CD4-positive, alpha-beta T cell treated with Interleukin-17A for 1 hour (primary cell): Measurements from ENCODE around the gene ACTL9.
"Not testable (repeated sequence)": the region's sequence is repeated elsewhere in the genome, so short reads cannot be mapped to it uniquely, and the experiment has no call there.

Source experiments
- DNase-seq: peaks from one replicate; pipeline ENCODE4 v3.0.0-alpha.2; 2020

ACTL9 gene

DNA sequence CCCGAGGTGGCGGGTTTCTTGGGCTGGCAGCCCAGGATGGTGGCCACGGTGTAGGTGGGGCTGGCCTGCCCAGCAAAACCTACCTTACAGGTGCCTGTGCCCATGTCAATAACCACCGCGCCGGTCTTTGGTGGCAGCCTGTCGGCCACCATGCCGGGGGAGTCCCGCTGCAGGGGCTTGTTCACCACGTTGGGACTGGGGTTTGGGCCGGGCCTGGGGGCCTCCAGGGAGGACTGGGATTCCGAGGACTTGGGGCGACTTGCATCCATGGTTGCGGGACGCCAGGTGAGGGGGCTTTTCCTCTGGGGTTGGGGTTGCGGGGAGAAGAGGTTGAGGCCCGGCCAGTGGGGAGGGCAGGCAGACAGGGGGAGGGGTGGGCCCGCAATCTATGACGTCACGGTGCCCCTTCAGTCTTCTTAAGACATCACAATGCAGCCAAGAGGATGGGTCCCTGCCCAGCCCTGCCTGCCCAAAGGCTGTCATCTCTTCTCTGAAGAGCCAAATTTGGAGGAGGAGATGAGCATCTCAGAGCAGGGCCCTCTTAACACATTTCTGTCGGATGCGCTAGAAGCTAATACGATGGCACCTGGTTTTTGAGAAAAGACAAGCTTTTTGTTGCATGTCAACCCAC, at the start of gene ACTL9:
TSS of gene ACTL9 (minus strand) at position 363 of the 631 bp plus-strand sequence. CDS start at position 269, 94 bp downstream.
- no peak for DNase-seq

- not testable (repeated sequence) for DNase-seq
Measured at GRCh38 chr19:8739291-8740065, 40.9 kb upstream of the ACTL9 start.

GRCh38 chr19:8738377-8738776, 39.8 kb upstream of the ACTL9 start:
- DNase-seq: no peak

DNA sequence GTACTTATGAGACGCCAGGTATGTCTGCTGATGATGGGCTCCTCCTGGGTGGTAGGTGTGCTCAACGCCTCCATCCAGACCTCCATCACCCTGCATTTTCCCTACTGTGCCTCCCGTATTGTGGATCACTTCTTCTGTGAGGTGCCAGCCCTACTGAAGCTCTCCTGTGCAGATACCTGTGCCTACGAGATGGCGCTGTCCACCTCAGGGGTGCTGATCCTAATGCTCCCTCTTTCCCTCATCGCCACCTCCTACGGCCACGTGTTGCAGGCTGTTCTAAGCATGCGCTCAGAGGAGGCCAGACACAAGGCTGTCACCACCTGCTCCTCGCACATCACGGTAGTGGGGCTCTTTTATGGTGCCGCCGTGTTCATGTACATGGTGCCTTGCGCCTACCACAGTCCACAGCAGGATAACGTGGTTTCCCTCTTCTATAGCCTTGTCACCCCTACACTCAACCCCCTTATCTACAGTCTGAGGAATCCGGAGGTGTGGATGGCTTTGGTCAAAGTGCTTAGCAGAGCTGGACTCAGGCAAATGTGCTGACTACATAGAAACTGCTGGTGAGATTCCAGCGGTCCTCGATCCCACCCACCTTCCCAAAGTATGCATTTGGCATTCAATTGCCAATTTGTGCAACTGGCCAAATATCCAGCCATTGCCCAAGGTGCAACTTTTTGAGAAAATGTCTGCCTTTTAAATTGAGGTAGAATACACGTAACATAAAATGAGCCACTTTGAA, 33.0 kb upstream of the ACTL9 start:
- no peak for DNase-seq

DNA sequence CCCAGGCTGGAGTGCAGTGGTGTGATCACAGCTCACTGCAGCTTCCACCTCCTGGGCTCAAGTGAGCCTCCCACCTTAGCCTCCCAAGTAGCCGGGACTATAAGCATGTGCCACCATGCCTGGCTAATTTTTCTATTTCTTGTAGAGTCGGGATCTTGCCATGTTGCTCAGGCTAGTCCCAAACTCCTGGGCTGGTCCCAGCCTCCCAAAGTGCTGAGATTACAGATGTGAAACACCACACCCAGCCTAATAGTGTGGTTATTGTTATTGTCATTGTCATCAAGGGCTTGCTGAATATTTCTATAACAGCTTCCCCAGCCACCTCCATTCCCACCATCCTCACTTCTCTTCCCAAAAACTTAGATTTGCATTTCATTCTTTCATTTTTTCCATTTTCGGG, 25.7 kb upstream of the ACTL9 start:
- no peak for DNase-seq

DNA sequence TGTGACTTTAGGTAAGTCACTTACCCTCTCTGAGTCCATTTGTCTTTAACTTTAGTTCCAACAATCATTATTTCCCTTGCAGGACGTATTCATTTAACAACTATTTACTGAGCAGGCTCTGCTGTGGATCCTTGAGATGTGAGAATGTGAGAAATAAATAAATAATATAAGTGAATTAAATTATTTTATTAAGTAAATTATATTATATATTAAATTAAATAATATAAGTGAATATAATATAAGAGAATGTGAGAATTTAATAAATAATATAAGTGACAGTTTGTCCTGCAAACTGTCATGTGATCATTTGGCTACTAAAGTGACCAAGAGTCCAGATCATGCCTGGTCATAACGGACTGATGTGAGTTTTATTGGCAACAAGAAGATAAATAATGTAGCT, 23.4 kb upstream of the ACTL9 start:
- DNase-seq: no peak

DNA sequence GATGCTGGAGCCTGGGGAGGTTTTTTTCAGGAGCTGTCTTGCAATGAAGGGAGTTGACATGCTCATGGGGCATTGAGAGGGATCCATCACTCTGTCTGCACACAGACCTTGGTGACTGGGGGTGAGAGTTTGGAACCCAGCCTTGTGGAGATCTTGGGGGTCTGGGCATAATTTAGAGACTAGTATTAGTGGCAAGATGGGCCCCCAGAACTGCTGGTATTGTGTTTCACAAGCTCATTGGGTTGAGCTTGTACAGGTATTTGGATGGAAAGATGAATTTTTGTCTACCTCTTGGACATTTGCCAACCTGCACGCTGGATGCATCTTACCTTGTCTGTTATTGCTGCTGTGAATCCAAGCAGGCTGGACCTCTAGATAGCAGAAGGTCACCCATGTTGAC, 22.7 kb upstream of the ACTL9 start, which contains the start of gene OR2Z1:
TSS of gene OR2Z1 (plus strand) at position 301 of the 400 bp plus-strand sequence. CDS start 9,395 bp downstream, outside the sequence.
- no peak for DNase-seq

- DNase-seq: not testable (repeated sequence)
Measured at GRCh38 chr19:8710337-8710736, 11.7 kb upstream of the ACTL9 start.

GRCh38 chr19:8705742-8706141, 7.1 kb upstream of the ACTL9 start:
- DNase-seq: peak; percentile 19

DNA sequence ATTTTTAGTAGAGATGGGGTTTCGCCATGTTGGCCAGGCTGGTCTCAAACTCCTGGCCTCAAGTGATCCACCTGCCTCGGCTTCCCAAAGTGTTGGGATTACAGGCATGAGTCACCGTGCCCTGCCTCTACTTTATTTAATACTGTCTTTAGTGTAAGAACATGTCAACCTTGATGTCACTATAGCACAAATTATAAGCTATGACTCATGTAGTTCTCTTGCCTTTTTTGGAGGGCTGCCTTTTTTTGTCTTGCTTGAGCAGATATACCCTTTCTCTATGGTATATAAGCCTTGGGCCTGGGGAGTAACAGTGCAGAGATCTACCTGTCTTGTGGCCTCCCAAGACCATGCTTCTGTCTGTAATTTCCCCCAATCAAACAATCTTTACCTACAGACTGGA, 6.7 kb upstream of the ACTL9 start:
- DNase-seq: peak; percentile 6

DNA sequence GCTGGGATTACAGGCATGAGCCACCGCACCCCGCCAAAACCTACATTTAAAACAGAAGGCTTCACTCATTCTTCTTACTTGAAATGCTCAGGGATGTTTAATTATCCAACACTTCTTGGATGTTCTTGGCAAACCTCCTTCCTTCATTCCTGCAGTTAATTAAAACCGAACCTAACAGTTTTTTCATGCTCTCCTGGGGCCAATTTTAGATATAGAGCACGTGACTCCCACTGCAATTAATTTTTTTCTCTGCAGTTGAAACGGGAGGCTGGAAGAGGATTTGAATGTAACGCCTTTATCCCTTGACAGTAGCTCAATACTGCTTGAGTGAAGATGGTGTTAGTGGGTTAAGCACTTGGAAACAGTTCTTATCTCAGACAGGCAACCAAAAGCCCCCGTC, 4.6 kb upstream of the ACTL9 start:
- no peak for DNase-seq

DNA sequence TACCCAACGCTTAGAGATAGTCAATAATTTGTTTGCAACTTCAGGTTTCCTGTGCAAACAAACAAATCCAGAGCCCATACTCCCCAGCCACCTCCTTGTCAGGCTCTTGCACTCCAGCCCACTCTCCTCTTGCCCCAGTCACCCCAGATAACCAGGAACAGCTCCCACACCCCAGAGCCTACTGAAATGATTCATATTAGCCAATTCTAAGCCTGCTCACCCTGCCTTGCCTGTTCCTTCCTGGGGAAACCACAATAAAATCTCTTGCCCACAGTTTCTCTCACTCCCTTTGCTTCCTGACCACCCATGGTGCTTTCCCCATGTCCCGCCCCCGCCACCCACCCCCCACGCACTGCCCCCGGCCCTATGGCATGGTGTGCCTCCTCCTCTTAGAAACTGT, 3.8 kb upstream of the ACTL9 start:
- DNase-seq: peak; percentile 46

GRCh38 chr19:8700956-8701355, 2.4 kb upstream of the ACTL9 start:
- DNase-seq: no peak

DNA sequence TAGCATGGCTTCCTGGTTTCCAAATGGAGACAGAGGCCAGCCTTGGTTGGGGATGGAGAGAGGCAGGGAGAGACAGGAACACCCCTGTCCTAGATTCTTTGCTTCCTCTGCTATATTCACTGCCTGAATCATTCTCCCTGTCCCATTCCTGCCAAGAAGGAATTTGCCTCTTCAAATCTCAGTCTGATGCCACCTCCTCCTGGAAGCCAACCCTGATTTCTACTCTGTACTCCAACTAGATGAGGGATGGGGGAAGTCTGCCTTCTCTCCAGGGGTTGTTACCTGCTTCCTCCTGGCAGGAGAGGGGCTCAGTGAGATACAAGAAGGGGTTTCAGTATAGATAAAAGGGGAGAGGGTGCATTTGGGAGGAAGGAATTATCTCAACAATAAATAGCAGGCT, 1.3 kb upstream of the ACTL9 start:
- no peak for DNase-seq

- DNase-seq: no peak
Measured at GRCh38 chr19:8697671-8698432, 743 bp downstream of the ACTL9 start.

GRCh38 chr19:8696993-8697392, 1.6 kb downstream of the ACTL9 start:
- DNase-seq: no peak

DNA sequence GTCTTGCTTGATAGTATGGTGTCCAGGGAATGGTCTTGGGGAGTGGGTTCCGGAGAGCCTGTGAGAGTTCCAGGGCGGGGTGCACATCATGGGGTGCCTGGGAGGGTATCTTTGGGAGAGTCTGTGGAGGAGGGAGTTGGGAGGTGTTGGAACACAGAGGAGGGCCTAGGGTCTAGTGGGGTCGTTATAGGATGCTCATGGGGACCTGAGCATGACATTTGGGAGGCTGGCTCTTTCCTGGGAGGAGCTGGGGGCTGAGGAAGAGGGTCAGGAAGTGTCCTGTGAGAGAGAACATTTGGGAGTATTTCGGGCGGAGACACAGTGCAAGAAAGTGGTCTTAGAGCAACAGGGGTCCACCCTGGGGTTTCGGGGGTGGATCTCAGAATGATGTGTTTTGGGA, 2.7 kb downstream of the ACTL9 start:
- DNase-seq: no peak

GRCh38 chr19:8695501-8695900, 3.1 kb downstream of the ACTL9 start:
- DNase-seq: no peak

DNA sequence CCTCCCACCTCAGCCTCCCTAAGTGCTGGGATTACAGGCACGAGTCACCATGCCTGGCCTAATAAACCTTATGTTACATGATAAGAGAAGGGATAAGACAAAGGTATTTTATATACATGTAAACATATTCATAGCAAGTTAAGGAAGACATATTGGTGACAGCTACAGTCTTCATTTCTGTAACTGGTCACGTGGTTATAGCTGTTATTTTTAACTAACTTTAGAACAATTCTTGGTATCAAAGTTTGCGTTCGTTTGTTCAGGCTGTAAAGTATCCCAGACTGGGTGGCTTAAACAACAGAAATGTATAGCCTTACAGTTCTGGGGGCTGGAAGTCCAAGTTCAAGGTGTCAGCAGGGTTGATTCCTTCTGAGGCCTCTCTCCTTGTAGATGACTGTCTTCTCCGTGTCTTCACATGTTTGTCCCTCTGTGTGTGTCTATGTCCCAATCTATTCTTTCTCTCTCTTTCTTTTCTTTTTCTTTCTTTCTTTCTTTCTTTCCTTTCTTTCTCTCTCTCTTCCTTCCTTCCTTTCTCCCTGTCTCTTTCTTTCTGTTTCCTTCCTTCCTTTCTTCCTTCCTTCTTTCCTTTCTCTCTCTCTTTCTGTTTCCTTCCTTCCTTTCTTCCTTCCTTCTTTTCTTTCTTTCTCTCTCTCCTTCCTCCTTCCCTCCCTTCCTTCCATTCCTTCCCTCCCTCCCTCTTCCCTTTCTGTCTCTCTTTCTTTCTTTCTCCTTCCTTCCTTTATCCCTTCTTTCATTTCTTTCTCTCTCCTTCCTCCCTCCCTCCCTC, 7.6 kb downstream of the ACTL9 start:
- no peak for DNase-seq

- DNase-seq: no peak
Measured at GRCh38 chr19:8688930-8689329, 9.7 kb downstream of the ACTL9 start.

- DNase-seq: no peak
Measured at GRCh38 chr19:8686549-8686948, 12.0 kb downstream of the ACTL9 start.
